Measurements from ENCODE around the gene KLHL42.
"Not testable (repeated sequence)": the region's sequence is repeated elsewhere in the genome, so short reads cannot be mapped to it uniquely, and the experiment has no call there.

KLHL42 gene

DNA sequence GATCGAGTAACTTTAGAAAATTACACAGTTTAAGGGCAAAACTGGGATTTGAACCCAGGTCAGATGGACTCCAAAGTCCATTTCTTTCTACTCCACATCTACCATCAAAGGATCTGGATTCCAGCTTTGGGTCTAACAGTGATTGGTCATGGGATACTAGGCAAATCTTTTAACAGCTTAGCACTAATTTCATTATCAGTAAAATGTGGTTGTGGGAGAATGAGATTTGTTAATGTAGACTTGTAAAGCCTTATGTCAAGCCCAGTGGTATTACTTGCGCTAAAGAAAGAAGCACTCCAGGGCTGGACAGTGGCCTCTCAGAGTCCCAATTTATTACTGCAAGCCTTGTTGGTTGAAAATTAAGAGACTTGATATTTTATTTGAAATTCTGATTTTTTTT lies 65.2 kb downstream of the KLHL42 start:
- H3K4me3 ChIP-seq, result no peak overlapping the region
- H3K27ac ChIP-seq, result no peak overlapping the region

- not testable (repeated sequence) for H3K27ac ChIP-seq, H3K4me3 ChIP-seq
Observed at GRCh38 chr12:27845706-27846105, 65.7 kb downstream of the KLHL42 start.

GRCh38 chr12:27847293-27847692 lies 67.3 kb downstream of the KLHL42 start:
- H3K27ac ChIP-seq, H3K4me3 ChIP-seq: not testable (repeated sequence)

GRCh38 chr12:27851311-27851710 lies 71.3 kb downstream of the KLHL42 start:
- no peak overlapping the region for H3K27ac ChIP-seq
- no peak overlapping the region for H3K4me3 ChIP-seq

DNA sequence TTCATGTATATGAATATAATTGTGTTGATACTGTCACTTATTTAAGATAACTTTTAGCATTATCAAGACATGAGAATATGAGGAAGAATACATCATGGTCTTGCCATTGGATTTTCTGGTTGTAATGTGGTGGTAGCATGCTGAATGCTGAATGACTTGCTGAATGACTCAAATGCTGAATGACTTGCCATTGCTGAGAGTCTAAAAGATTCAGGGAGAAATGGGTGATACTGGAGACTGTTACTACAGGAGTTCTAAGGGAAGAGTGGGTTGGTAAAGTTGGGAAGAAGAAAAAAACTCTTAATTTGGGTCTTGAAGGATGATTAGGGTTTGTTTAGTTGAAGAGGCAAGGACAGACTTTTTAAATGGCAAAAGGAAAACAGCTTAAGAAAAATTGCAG lies 72.1 kb downstream of the KLHL42 start:
- H3K27ac ChIP-seq, result no peak overlapping the region
- no peak overlapping the region for H3K4me3 ChIP-seq
